Neural cell (in vitro differentiated cells): ENCODE results near the gene CABP2. TPM values are rescaled to one million over a fixed set of nuclear protein-coding genes. Genes with fewer than 3 reads are reported as not detected.

Experiments used
- H2AFZ ChIP-seq: fragments of 200-600, 300-800 bp; sonication (generic), shearing (Covaris generic); 2 replicates; pipeline ENCODE4 v1.6.0; 2014; ENCODE audit warnings: low read depth, mild to moderate bottlenecking, antibody characterized with exemption, low read length, moderate library complexity
- H3F3A ChIP-seq: fragments of 200-600 bp; shearing (Covaris generic); 2 replicates; pipeline ENCODE4 v1.6.1; 2016; ENCODE audit warnings: mild to moderate bottlenecking, moderate library complexity, mixed read lengths, antibody characterized with exemption, low read length; ENCODE audit not compliant: insufficient read depth, poor library complexity, severe bottlenecking
- H3K27ac ChIP-seq: fragments of 200-600, 300-800 bp; sonication (generic), shearing (Covaris generic); 2 replicates; pipeline ENCODE4 v1.5.1; 2014; ENCODE audit warnings: mild to moderate bottlenecking, low read length, moderate library complexity
- H3K27me3 ChIP-seq: fragments of 300-800, 200-600 bp; sonication (generic), shearing (Covaris generic); 2 replicates; pipeline ENCODE4 v1.6.0; 2014; ENCODE audit warnings: mild to moderate bottlenecking, low read depth, low read length, moderate library complexity; ENCODE audit not compliant: insufficient read depth
- H3K36me3 ChIP-seq: fragments of 300-800, 200-600 bp; sonication (generic), shearing (Covaris generic); 2 replicates; pipeline ENCODE4 v1.5.1; 2014; ENCODE audit warnings: mild to moderate bottlenecking, antibody characterized with exemption, low read length, moderate library complexity; ENCODE audit not compliant: insufficient read depth
- H3K4me2 ChIP-seq: fragments of 300-800, 200-600 bp; sonication (generic), shearing (Covaris generic); 2 replicates; pipeline ENCODE4 v1.6.0; 2014; ENCODE audit warnings: mild to moderate bottlenecking, low read length
- H3K4me3 ChIP-seq: fragments of 300-800, 200-600 bp; sonication (generic), shearing (Covaris generic); 2 replicates; pipeline ENCODE4 v1.5.1; 2014; ENCODE audit warnings: mild to moderate bottlenecking, low read length, moderate library complexity
- H3K79me2 ChIP-seq: fragments of 200-600 bp; shearing (Covaris generic); replicated peaks from 2 replicates; pipeline ENCODE4 v1.6.0; 2014; ENCODE audit warnings: mild to moderate bottlenecking, low read length, moderate library complexity; ENCODE audit not compliant: insufficient read depth
- H3K9ac ChIP-seq: fragments of 300-800, 200-600 bp; sonication (generic), shearing (Covaris generic); 2 replicates; pipeline ENCODE4 v1.6.1; 2016; ENCODE audit warnings: mild to moderate bottlenecking, low read length, mixed read lengths
- H3K9me2 ChIP-seq: fragments of 200-600 bp; shearing (Covaris generic); 2 replicates; pipeline ENCODE4 v1.6.1; 2016; ENCODE audit warnings: mild to moderate bottlenecking, low read length, mixed read lengths; ENCODE audit not compliant: insufficient read depth
- H3K9me3 ChIP-seq: fragments of 200-600, 300-800 bp; sonication (generic), shearing (Covaris generic); 2 replicates; pipeline ENCODE4 v1.6.1; 2016; ENCODE audit warnings: mild to moderate bottlenecking, mixed run types, low read length, moderate library complexity, mixed read lengths
- H4K20me1 ChIP-seq: fragments of 200-600 bp; shearing (Covaris generic); 2 replicates; pipeline ENCODE4 v1.6.1; 2016; ENCODE audit warnings: mild to moderate bottlenecking, mixed run types; ENCODE audit not compliant: insufficient read depth
- EP300 ChIP-seq: fragments of 450-650 bp; conservative IDR thresholded peaks from 2 replicates; pipeline ENCODE4 v1.6.1; 2014; ENCODE audit warnings: antibody characterized with exemption, mild to moderate bottlenecking, moderate library complexity; ENCODE audit not compliant: poor library complexity, severe bottlenecking
- EZH2 ChIP-seq: fragments of 200-600, 300-800 bp; shearing (Covaris generic), sonication (generic); IDR thresholded peaks from 2 replicates; pipeline ENCODE4 v1.6.1; 2014; ENCODE audit warnings: antibody characterized with exemption, low read length, borderline replicate concordance, mild to moderate bottlenecking; ENCODE audit not compliant: insufficient read depth, poor library complexity, severe bottlenecking
- MXI1 ChIP-seq: fragments of 450-650 bp; conservative IDR thresholded peaks from 2 replicates; pipeline ENCODE4 v1.6.1; 2014; ENCODE audit warnings: antibody characterized with exemption, mild to moderate bottlenecking; ENCODE audit not compliant: poor library complexity, severe bottlenecking
- POLR2AphosphoS5 ChIP-seq: IDR thresholded peaks from 2 replicates; pipeline ENCODE4 v1.6.1; 2012
- RAD21 ChIP-seq: fragments of 450-650 bp; conservative IDR thresholded peaks from 2 replicates; pipeline ENCODE4 v1.6.1; 2014; ENCODE audit warnings: antibody characterized with exemption, mild to moderate bottlenecking, moderate library complexity
- SMC3 ChIP-seq: fragments of 450-650 bp; conservative IDR thresholded peaks from 2 replicates; pipeline ENCODE4 v1.6.1; 2014; ENCODE audit warnings: antibody characterized with exemption, mild to moderate bottlenecking, moderate library complexity; ENCODE audit not compliant: poor library complexity
- TAF1 ChIP-seq: IDR thresholded peaks from 2 replicates; pipeline ENCODE4 v1.6.1; 2012; ENCODE audit warnings: low read depth
- polyA plus RNA-seq: library from polyadenylated mRNA; depleted of rRNA; stranded (reverse); fragments of >200 nt; gene quantifications from 2 replicates; pipeline ENCODE4 v1.2.3, GENCODE V29; 2014
- TF ChIP-seq, protein P1 (sequence below): IDR thresholded peaks from 2 replicates; pipeline ENCODE4 v1.6.1; 2012; ENCODE audit warnings: borderline replicate concordance
- TF ChIP-seq, protein P2 (sequence below): fragments of 450-650 bp; IDR thresholded peaks from 2 replicates; pipeline ENCODE4 v1.5.1; 2014; ENCODE audit warnings: antibody characterized with exemption, mild to moderate bottlenecking, moderate library complexity; ENCODE audit not compliant: poor library complexity, severe bottlenecking

The CABP2 gene
- polyA plus RNA-seq, 1 donor from 2014 or later = not detected

DNA sequence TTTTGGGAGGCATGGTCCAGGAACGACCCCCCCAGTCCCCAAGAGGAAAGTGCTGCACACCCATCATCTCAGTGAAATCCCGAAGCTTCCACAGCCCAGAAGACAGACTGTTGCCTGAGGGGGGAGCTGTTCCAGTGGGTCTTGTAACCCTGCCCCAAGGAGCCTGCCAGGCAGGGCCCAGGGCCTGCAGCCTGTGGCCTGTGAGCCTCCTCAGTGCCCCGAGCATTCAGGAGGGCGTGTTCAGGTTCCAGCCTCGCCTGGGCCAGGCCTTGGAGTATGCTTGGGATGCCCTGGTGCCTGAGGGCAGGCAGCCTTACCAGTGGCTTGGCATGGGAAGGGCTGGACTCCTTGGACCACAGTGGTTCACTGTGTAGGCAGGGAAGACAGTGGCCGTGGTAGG is 18.0 kb upstream of the CABP2 start:
- Histone ChIP-seq H4K20me1 (no peaks in the 10 kb centered on the region), H3K9me3 (no peaks in the 10 kb centered on the region), H3K9me2 (no peaks in the 10 kb centered on the region), H3K27ac (no peak overlapping the region), H2AFZ (no peak overlapping the region), H3K79me2 (no peaks in the 10 kb centered on the region), H3K4me2 (no peak overlapping the region), H3K36me3 (no peaks in the 10 kb centered on the region), H3K4me3 (no peak overlapping the region), H3F3A (no peaks in the 10 kb centered on the region), H3K27me3 (no peaks in the 10 kb centered on the region), H3K9ac (no peak overlapping the region)
- TF ChIP-seq TAF1 (no peak), POLR2AphosphoS5 (no peak), RAD21 (no peak), EZH2 (no peak), SMC3 (no peak), EP300 (no peak), MXI1 (no peak)
- TF ChIP-seq, protein P1, sequence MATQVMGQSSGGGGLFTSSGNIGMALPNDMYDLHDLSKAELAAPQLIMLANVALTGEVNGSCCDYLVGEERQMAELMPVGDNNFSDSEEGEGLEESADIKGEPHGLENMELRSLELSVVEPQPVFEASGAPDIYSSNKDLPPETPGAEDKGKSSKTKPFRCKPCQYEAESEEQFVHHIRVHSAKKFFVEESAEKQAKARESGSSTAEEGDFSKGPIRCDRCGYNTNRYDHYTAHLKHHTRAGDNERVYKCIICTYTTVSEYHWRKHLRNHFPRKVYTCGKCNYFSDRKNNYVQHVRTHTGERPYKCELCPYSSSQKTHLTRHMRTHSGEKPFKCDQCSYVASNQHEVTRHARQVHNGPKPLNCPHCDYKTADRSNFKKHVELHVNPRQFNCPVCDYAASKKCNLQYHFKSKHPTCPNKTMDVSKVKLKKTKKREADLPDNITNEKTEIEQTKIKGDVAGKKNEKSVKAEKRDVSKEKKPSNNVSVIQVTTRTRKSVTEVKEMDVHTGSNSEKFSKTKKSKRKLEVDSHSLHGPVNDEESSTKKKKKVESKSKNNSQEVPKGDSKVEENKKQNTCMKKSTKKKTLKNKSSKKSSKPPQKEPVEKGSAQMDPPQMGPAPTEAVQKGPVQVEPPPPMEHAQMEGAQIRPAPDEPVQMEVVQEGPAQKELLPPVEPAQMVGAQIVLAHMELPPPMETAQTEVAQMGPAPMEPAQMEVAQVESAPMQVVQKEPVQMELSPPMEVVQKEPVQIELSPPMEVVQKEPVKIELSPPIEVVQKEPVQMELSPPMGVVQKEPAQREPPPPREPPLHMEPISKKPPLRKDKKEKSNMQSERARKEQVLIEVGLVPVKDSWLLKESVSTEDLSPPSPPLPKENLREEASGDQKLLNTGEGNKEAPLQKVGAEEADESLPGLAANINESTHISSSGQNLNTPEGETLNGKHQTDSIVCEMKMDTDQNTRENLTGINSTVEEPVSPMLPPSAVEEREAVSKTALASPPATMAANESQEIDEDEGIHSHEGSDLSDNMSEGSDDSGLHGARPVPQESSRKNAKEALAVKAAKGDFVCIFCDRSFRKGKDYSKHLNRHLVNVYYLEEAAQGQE = no peak
- TF ChIP-seq, protein P2, sequence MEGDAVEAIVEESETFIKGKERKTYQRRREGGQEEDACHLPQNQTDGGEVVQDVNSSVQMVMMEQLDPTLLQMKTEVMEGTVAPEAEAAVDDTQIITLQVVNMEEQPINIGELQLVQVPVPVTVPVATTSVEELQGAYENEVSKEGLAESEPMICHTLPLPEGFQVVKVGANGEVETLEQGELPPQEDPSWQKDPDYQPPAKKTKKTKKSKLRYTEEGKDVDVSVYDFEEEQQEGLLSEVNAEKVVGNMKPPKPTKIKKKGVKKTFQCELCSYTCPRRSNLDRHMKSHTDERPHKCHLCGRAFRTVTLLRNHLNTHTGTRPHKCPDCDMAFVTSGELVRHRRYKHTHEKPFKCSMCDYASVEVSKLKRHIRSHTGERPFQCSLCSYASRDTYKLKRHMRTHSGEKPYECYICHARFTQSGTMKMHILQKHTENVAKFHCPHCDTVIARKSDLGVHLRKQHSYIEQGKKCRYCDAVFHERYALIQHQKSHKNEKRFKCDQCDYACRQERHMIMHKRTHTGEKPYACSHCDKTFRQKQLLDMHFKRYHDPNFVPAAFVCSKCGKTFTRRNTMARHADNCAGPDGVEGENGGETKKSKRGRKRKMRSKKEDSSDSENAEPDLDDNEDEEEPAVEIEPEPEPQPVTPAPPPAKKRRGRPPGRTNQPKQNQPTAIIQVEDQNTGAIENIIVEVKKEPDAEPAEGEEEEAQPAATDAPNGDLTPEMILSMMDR = no peak

DNA sequence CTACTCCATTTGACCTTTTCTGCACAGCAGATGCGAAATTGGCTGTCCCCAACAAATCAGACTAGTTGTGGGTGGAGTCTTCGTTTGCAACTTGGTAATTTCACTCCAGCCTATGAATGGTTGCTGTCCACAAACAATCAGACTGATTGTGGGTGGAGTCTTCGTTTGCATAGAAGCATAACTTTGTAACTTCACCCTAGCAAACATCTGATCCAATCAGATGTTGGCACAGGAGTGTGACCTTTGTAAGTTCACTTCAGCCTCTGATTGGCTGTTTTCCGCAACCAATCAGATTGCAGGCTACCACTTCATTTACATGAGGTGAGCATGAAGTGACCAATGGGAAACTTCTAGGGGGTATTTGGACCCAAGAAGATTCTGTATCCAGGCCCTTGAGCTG is 16.3 kb upstream of the CABP2 start:
- Histone ChIP-seq H2AFZ (no peak overlapping the region), H3K27ac (no peak overlapping the region), H3F3A (no peaks in the 10 kb centered on the region), H3K27me3 (no peaks in the 10 kb centered on the region), H3K9me2 (no peaks in the 10 kb centered on the region), H3K36me3 (no peaks in the 10 kb centered on the region), H3K79me2 (no peaks in the 10 kb centered on the region), H3K4me2 (no peak overlapping the region), H3K9ac (no peak overlapping the region), H3K9me3 (no peaks in the 10 kb centered on the region), H3K4me3 (no peak overlapping the region), H4K20me1 (no peaks in the 10 kb centered on the region)
- TF ChIP-seq RAD21 = no peak
- TF ChIP-seq SMC3 = no peak
- TF ChIP-seq MXI1 = no peak
- no peak for TF ChIP-seq POLR2AphosphoS5
- TF ChIP-seq TAF1 = no peak
- TF ChIP-seq, protein P1 = no peak
- no peak for TF ChIP-seq EP300
- TF ChIP-seq EZH2 = no peak
- TF ChIP-seq, protein P2 = no peak
